PC-9 (cell line): ENCODE results near the gene ARL10. TPM values are rescaled to one million over a fixed set of nuclear protein-coding genes. Genes with fewer than 3 reads are reported as not detected.

Experiments
- BruUV-seq: library from RNA; stranded (reverse); fragments of 400-500 nt; replicated peaks from 2 replicates; lab custom pipeline; 2021; lab: Mats Ljungman, UMichigan
- CTCF ChIA-PET: fragments of 300-600 bp; sonication (Branson Sonifier 250); formaldehyde crosslinking; loops from one replicate; lab custom pipeline; 2022; ENCODE audit warnings: antibody characterized with exemption; lab: Charles Lee
- POLR2A ChIA-PET: fragments of 300-600 bp; sonication (Branson Sonifier 250); formaldehyde crosslinking; loops from one replicate; lab custom pipeline; 2022; ENCODE audit warnings: antibody characterized with exemption; ENCODE audit not compliant: unreplicated experiment; lab: Charles Lee
- DNase-seq, 2 experiments: peaks; one replicate each; pipeline versions ENCODE4 v3.0.0 to v3.0.0-alpha.2; 2015 to 2022; ENCODE audit warnings: mixed read lengths in 1 of 2
- H2AFZ ChIP-seq: fragments of 200-600 bp; sonication (generic); 2 replicates; pipeline ENCODE4 v1.8.1; 2017; ENCODE audit warnings: antibody characterized with exemption
- H3F3A ChIP-seq: fragments of 200-600 bp; sonication (generic); 2 replicates; pipeline ENCODE4 v1.8.1; 2017; ENCODE audit warnings: antibody characterized with exemption, mild to moderate bottlenecking, low read depth; ENCODE audit not compliant: insufficient read depth
- H3K27ac ChIP-seq: fragments of 200-600 bp; sonication (generic); 2 replicates; pipeline ENCODE4 v1.6.1; 2016; ENCODE audit warnings: mixed run types
- H3K27me3 ChIP-seq: fragments of 200-600 bp; sonication (generic); 2 replicates; pipeline ENCODE4 v1.6.1; 2016; ENCODE audit warnings: low read depth, mixed run types; ENCODE audit not compliant: insufficient read depth
- H3K36me3 ChIP-seq: fragments of 200-600 bp; sonication (generic); 2 replicates; pipeline ENCODE4 v1.6.1; 2016; ENCODE audit warnings: low read depth, mixed run types
- H3K4me1 ChIP-seq: fragments of 200-600 bp; sonication (generic); replicated peaks from 2 replicates; pipeline ENCODE4 v1.6.1; 2016; ENCODE audit warnings: mixed run types; ENCODE audit not compliant: insufficient read depth
- H3K4me2 ChIP-seq: fragments of 200-600 bp; sonication (generic); 2 replicates; pipeline ENCODE4 v1.6.1; 2017; ENCODE audit warnings: mixed run types
- H3K4me3 ChIP-seq: fragments of 200-600 bp; sonication (generic); 2 replicates; pipeline ENCODE4 v1.6.1; 2016; ENCODE audit warnings: mixed run types
- H3K79me2 ChIP-seq: fragments of 200-600 bp; sonication (generic); 2 replicates; pipeline ENCODE4 v1.6.1; 2017; ENCODE audit warnings: low read depth, mixed run types
- H3K9me2 ChIP-seq: fragments of 200-600 bp; sonication (generic); 2 replicates; pipeline ENCODE4 v1.8.1; 2017; ENCODE audit warnings: mild to moderate bottlenecking; ENCODE audit not compliant: insufficient read depth
- H3K9me3 ChIP-seq: fragments of 200-600 bp; sonication (generic); 2 replicates; pipeline ENCODE4 v1.8.1; 2016; ENCODE audit warnings: low read depth; ENCODE audit not compliant: insufficient read depth
- H4K20me1 ChIP-seq: fragments of 200-600 bp; sonication (generic); 2 replicates; pipeline ENCODE4 v1.8.1; 2017; ENCODE audit not compliant: insufficient read depth
- CTCF ChIP-seq: fragments of 200-600 bp; sonication (generic); conservative IDR thresholded peaks from 2 replicates; pipeline ENCODE4 v1.6.1; 2017; ENCODE audit warnings: mixed run types, antibody characterized with exemption, mild to moderate bottlenecking, moderate library complexity
- EZH2 ChIP-seq: fragments of 200-600 bp; sonication (generic); IDR thresholded peaks from 2 replicates; pipeline ENCODE4 v1.8.0; 2017; ENCODE audit warnings: antibody characterized with exemption, low read depth
- intact Hi-C: fragments of 100-400 bp; cut with micrococcal nuclease; formaldehyde crosslinking; loops from one replicate; pipeline ENCODE4 v1.10.0; 2022; ENCODE audit not compliant: unreplicated experiment
- total RNA-seq: library from RNA; stranded (reverse); gene quantifications from 2 replicates; pipeline ENCODE4 v1.2.3, GENCODE V29; 2021

ARL10 gene
- total RNA-seq, 1 experiment from 2014 or later, result 0.85 TPM

DNA sequence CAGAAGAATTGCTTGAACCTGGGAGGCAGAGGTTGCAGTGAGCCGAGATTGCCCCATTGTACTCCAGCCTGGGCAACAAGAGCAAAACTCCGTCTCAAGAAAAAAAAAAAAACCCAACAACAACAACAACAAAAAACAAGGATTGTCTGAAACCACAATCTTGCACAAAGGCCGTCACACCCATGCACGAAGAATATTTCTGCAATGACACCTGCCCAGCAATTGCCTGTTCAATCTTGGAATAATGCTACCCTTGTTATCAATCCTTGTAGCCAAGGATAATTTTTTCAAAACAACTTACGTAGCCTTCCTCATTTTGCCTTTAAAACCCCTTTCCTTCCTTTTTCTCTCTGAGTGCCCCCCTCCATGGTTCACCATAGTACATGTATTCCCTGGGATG, 54.8 kb downstream of the ARL10 start:
- ChIA-PET POLR2A (no interaction called here), CTCF (no interaction called here)
- Histone ChIP-seq H3K9me3 (peaks cover 23% of the 10 kb centered on the region), H3K36me3 (no peaks in the 10 kb centered on the region), H3K27me3 (no peaks in the 10 kb centered on the region), H2AFZ (no peak overlapping the region), H3K4me3 (no peak overlapping the region), H3K27ac (peak overlapping the region; percentile 94), H3K4me2 (peak overlapping the region; percentile 63), H3K4me1 (peaks cover 68% of the 10 kb centered on the region), H3K79me2 (peaks cover 11% of the 10 kb centered on the region), H3K9me2 (no peaks in the 10 kb centered on the region), H4K20me1 (peaks cover 5% of the 10 kb centered on the region; the same call in 1 of the 2 replicates), H3F3A (peaks cover 57% of the 10 kb centered on the region)
- intact Hi-C loops, result no loop called here
- TF ChIP-seq EZH2 (no peak), CTCF (no peak)
- DNase-seq, result peak in 1 of 2 experiments; percentile 79
- no TSS peak for BruUV-seq

GRCh38 chr5:176420972-176421544, 55.8 kb downstream of the ARL10 start:
- H3K4me2 ChIP-seq, result no peak overlapping the region
- H3K27ac ChIP-seq, result peak overlapping the region; percentile 94
- H4K20me1 ChIP-seq, result no peaks in the 10 kb centered on the region
- peaks cover 57% of the 10 kb centered on the region for H3F3A ChIP-seq
- H3K4me3 ChIP-seq, result no peak overlapping the region
- no peak for DNase-seq
- peaks cover 73% of the 10 kb centered on the region for H3K4me1 ChIP-seq
- H3K27me3 ChIP-seq, result no peaks in the 10 kb centered on the region
- TF ChIP-seq EZH2 (no peak), CTCF (no peak)
- CTCF ChIA-PET, result interaction anchor here (0.6 to 0.7 kb wide), 3 partner anchors 14 to 519 kb away, joined by 3 to 7 read pairs (median 4); no protein-coding TSS in a partner anchor
- no peak overlapping the region for H2AFZ ChIP-seq
- peaks cover 1% of the 10 kb centered on the region for H3K79me2 ChIP-seq
- POLR2A ChIA-PET, result no interaction called here
- H3K36me3 ChIP-seq, result no peaks in the 10 kb centered on the region
- no peaks in the 10 kb centered on the region for H3K9me2 ChIP-seq
- H3K9me3 ChIP-seq, result peaks cover 24% of the 10 kb centered on the region
- intact Hi-C loops, result no loop called here
- no TSS peak for BruUV-seq

DNA sequence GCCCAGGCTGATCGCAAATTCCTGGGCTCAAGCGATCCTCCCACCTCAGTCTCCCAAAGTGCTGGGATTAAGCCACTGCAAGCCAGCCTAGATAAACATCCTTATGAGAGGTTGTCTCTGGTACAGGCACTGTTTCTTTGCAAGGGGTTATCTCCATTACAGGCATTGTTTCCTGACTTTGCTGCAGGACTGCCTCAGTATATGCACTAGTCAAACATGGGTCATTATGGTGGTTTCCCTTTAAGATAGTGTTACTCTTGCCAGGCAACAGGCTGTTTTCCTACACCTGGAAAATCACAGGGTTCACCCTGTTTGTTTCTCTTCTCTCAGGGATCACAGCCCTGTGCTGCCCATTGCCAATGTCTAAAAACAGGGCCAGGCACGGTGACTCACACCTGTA, 58.9 kb downstream of the ARL10 start:
- Histone ChIP-seq H3K4me3 (no peak overlapping the region), H3K27me3 (no peaks in the 10 kb centered on the region), H3K36me3 (no peaks in the 10 kb centered on the region), H3K27ac (peak overlapping the region; percentile 92), H3K9me2 (no peaks in the 10 kb centered on the region), H3K4me1 (peaks cover 73% of the 10 kb centered on the region), H3F3A (peaks cover 51% of the 10 kb centered on the region), H3K9me3 (peaks cover 33% of the 10 kb centered on the region), H2AFZ (no peak overlapping the region), H4K20me1 (no peaks in the 10 kb centered on the region), H3K79me2 (no peaks in the 10 kb centered on the region), H3K4me2 (no peak overlapping the region)
- DNase-seq, result peak in 1 of 2 experiments; percentile 34
- ChIA-PET POLR2A (no interaction called here), CTCF (no interaction called here)
- no TSS peak for BruUV-seq
- TF ChIP-seq EZH2, result no peak
- TF ChIP-seq CTCF, result no peak
- intact Hi-C loops, result no loop called here
